NCI-H1417 (cell line): ENCODE results near the gene TOR2A.
"Not testable (repeated sequence)": the region's sequence is repeated elsewhere in the genome, so short reads cannot be mapped to it uniquely, and the experiment has no call there.

Experiments used
- DNase-seq, 3 experiments: peaks; one replicate each; lab custom pipeline; 2025; lab: John Stamatoyannopoulos, UW

The TOR2A gene

GRCh38 chr9:127768698-127769097 lies 33.6 kb upstream of the TOR2A start:
- DNase-seq, result no peak

- no peak for DNase-seq
These were observed 32.8 kb upstream of the TOR2A start for GRCh38 chr9:127767909-127768331.

GRCh38 chr9:127767410-127767809 lies 32.3 kb upstream of the TOR2A start:
- no peak for DNase-seq

GRCh38 chr9:127765418-127765817 lies 30.3 kb upstream of the TOR2A start:
- no peak for DNase-seq

GRCh38 chr9:127763918-127764384 lies 28.9 kb upstream of the TOR2A start:
- no peak for DNase-seq

- DNase-seq, result no peak
These were observed 27.1 kb upstream of the TOR2A start for GRCh38 chr9:127762111-127762676.

GRCh38 chr9:127761491-127761956 lies 26.4 kb upstream of the TOR2A start:
- DNase-seq, result peak in 1 of 3 experiments; percentile 27

- no peak for DNase-seq
These were observed 26.0 kb upstream of the TOR2A start for GRCh38 chr9:127761061-127761460.

GRCh38 chr9:127758843-127759242 lies 23.7 kb upstream of the TOR2A start:
- DNase-seq, result no peak

- DNase-seq, result not testable (repeated sequence)
These were observed 21.7 kb upstream of the TOR2A start for GRCh38 chr9:127756776-127757175.

- DNase-seq, result no peak
These were observed 21.1 kb upstream of the TOR2A start for GRCh38 chr9:127756233-127756632.

GRCh38 chr9:127755061-127756060 lies 20.3 kb upstream of the TOR2A start:
- DNase-seq, result peak in 2 of 3 experiments; percentile 57 to 63

- DNase-seq, result peak; percentile 1 to 77 (median 69)
These were observed 19.3 kb upstream of the TOR2A start for GRCh38 chr9:127754099-127755060.

GRCh38 chr9:127753622-127754021 lies 18.5 kb upstream of the TOR2A start:
- DNase-seq, result no peak

- no peak for DNase-seq
These were observed 18.1 kb upstream of the TOR2A start for GRCh38 chr9:127753148-127753547.

GRCh38 chr9:127751269-127752054 lies 16.4 kb upstream of the TOR2A start:
- no peak for DNase-seq

GRCh38 chr9:127749090-127749787 lies 14.1 kb upstream of the TOR2A start:
- DNase-seq, result no peak

- DNase-seq, result no peak
These were observed 12.0 kb upstream of the TOR2A start for GRCh38 chr9:127746959-127747569.

GRCh38 chr9:127744398-127745110 lies 9.5 kb upstream of the TOR2A start:
- no peak for DNase-seq
